Caco-2 (cell line): Measurements from ENCODE around the gene OBP2B. TPM values are rescaled to one million over a fixed set of nuclear protein-coding genes. Genes with fewer than 3 reads are reported as not detected.

Experiments
- BruUV-seq: library from RNA; stranded (reverse); fragments of 400-500 nt; replicated peaks from 2 replicates; lab custom pipeline; 2021; lab: Mats Ljungman, UMichigan
- CTCF ChIA-PET: fragments of 300-600 bp; sonication (Branson Sonifier 250); formaldehyde crosslinking; loops from one replicate; lab custom pipeline; 2022; ENCODE audit warnings: antibody characterized with exemption; lab: Charles Lee
- POLR2A ChIA-PET: fragments of 300-600 bp; sonication (Branson Sonifier 250); formaldehyde crosslinking; loops from one replicate; lab custom pipeline; 2022; ENCODE audit warnings: antibody characterized with exemption; lab: Charles Lee
- DNase-seq, 2 experiments: peaks; one replicate each; pipeline versions ENCODE4 v3.0.0 to v3.0.0-alpha.2; 2020 to 2022
- H3K27me3 ChIP-seq: replicated peaks from 2 replicates; pipeline ENCODE4 v1.6.0; 2011; ENCODE audit warnings: low read length; ENCODE audit not compliant: control insufficient read depth, insufficient read depth
- H3K36me3 ChIP-seq: 2 replicates; pipeline ENCODE4 v1.5.1; 2011; ENCODE audit warnings: low read length; ENCODE audit not compliant: control insufficient read depth, insufficient read depth
- H3K4me1 ChIP-seq: fragments of 250-450 bp; sonication (Bioruptor Pico); 2 replicates; pipeline ENCODE4 v1.5.1; 2020; ENCODE audit warnings: mild to moderate bottlenecking
- H3K4me3 ChIP-seq: 2 replicates; pipeline ENCODE4 v1.5.1; 2011; ENCODE audit warnings: low read depth, mild to moderate bottlenecking, control low read depth, low read length
- H3K9me3 ChIP-seq: fragments of 250-450 bp; sonication (Bioruptor Pico); 2 replicates; pipeline ENCODE4 v1.5.1; 2020; ENCODE audit warnings: mild to moderate bottlenecking, moderate library complexity
- H3K27ac Mint-ChIP-seq: one replicate; pipeline ENCODE4 v1.8.0; 2022; ENCODE audit warnings: mixed read lengths; ENCODE audit not compliant: unreplicated experiment
- H3K27me3 Mint-ChIP-seq: one replicate; pipeline ENCODE4 v1.8.0; 2022; ENCODE audit warnings: mixed read lengths; ENCODE audit not compliant: insufficient read depth, unreplicated experiment
- H3K36me3 Mint-ChIP-seq: one replicate; pipeline ENCODE4 v1.8.0; 2022; ENCODE audit warnings: mild to moderate bottlenecking, mixed read lengths; ENCODE audit not compliant: insufficient read depth, unreplicated experiment
- H3K4me1 Mint-ChIP-seq: one replicate; pipeline ENCODE4 v1.8.0; 2022; ENCODE audit warnings: low read depth, mixed read lengths; ENCODE audit not compliant: unreplicated experiment
- H3K4me3 Mint-ChIP-seq: one replicate; pipeline ENCODE4 v1.8.0; 2022; ENCODE audit warnings: mild to moderate bottlenecking, moderate library complexity, mixed read lengths; ENCODE audit not compliant: unreplicated experiment
- H3K9me3 Mint-ChIP-seq: one replicate; pipeline ENCODE4 v1.8.0; 2022; ENCODE audit warnings: mixed read lengths; ENCODE audit not compliant: unreplicated experiment
- CTCF ChIP-seq, 2 experiments: fragments of 200-600 bp in 1 of 2; IDR thresholded peaks; 1 replicate in 1 of 2; 2 replicates in 1 of 2; pipeline versions ENCODE4 v1.5.1 to v1.8.0; 2011 to 2022; ENCODE audit warnings: antibody characterized with exemption in 1 of 2, control low read depth in 1 of 2, inconsistent platforms in 1 of 2, low read depth in 1 of 2, low read length in 1 of 2, mild to moderate bottlenecking in 1 of 2, moderate library complexity in 1 of 2; ENCODE audit not compliant: insufficient read depth in 1 of 2, severe bottlenecking in 1 of 2, unreplicated experiment in 1 of 2
- intact Hi-C: fragments of 100-400 bp; cut with micrococcal nuclease; formaldehyde crosslinking; loops from one replicate; pipeline ENCODE4 v1.10.0; 2022; ENCODE audit not compliant: unreplicated experiment
- total RNA-seq: library from RNA; stranded (reverse); gene quantifications from 2 replicates; pipeline ENCODE4 v1.2.3, GENCODE V29; 2022

OBP2B gene
- total RNA-seq, 1 experiment from 2014 or later = not detected

DNA sequence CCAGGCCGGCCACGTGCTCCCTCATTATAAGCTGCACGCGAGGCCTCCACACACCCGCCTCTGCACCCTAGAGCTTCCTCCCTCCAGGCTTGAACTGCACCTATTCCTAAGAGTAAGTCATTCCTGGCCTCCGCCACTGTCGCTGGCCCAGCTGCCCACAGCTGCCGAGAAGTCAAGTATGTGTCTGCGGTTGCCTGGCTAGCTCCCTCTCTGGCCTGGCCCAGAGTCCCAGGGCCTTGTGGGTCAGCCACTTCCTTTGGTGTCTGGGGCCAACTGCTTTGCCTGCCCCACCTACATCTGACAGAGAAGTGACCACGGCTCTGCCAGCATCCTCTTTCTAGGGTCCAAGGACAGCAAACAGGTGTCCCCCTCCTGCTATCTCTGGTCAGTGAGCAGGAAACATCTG, 47.6 kb upstream of the OBP2B start:
- Histone ChIP-seq H3K9me3 (peaks cover 7% of the 10 kb centered on the region), H3K4me3 (no peak overlapping the region), H3K36me3 (no peaks in the 10 kb centered on the region), H3K27me3 (no peaks in the 10 kb centered on the region), H3K4me1 (peaks cover 11% of the 10 kb centered on the region)
- BruUV-seq = no TSS peak
- H3K4me1 Mint-ChIP-seq = no peaks in the 10 kb centered on the region
- DNase-seq = no peak
- CTCF ChIA-PET = no interaction called here
- intact Hi-C loops = no loop called here
- H3K27me3 Mint-ChIP-seq = no peaks in the 10 kb centered on the region
- TF ChIP-seq CTCF (IDR thresholded peaks at IDR 0.05; ENCODE audit: insufficient read depth in 1 of 2, low read depth in 1 of 2, low read length in 1 of 2, severe bottlenecking in 1 of 2, unreplicated experiment in 1 of 2) = no peak
- H3K4me3 Mint-ChIP-seq = no peak overlapping the region
- H3K9me3 Mint-ChIP-seq = peaks cover 11% of the 10 kb centered on the region
- no peaks in the 10 kb centered on the region for H3K36me3 Mint-ChIP-seq
- POLR2A ChIA-PET = interaction anchor here (0.7 kb wide), 1 partner anchor 263 kb away, joined by 4 read pairs; no protein-coding TSS in a partner anchor
- no peak overlapping the region for H3K27ac Mint-ChIP-seq

GRCh38 chr9:133256136-133256461, 47.0 kb upstream of the OBP2B start:
- no peak for DNase-seq
- Histone ChIP-seq H3K36me3 (no peaks in the 10 kb centered on the region), H3K4me1 (peaks cover 17% of the 10 kb centered on the region), H3K4me3 (no peak overlapping the region), H3K9me3 (peaks cover 7% of the 10 kb centered on the region), H3K27me3 (no peaks in the 10 kb centered on the region)
- ChIA-PET CTCF (no interaction called here), POLR2A (no interaction called here)
- intact Hi-C loops = no loop called here
- Mint-ChIP-seq H3K27ac (no peak overlapping the region), H3K27me3 (no peaks in the 10 kb centered on the region), H3K9me3 (peaks cover 11% of the 10 kb centered on the region), H3K4me3 (no peak overlapping the region), H3K4me1 (peaks cover under 1% of the 10 kb centered on the region), H3K36me3 (no peaks in the 10 kb centered on the region)
- no peak for TF ChIP-seq CTCF (IDR thresholded peaks at IDR 0.05; ENCODE audit: insufficient read depth in 1 of 2, low read depth in 1 of 2, low read length in 1 of 2, severe bottlenecking in 1 of 2, unreplicated experiment in 1 of 2)
- no TSS peak for BruUV-seq

DNA sequence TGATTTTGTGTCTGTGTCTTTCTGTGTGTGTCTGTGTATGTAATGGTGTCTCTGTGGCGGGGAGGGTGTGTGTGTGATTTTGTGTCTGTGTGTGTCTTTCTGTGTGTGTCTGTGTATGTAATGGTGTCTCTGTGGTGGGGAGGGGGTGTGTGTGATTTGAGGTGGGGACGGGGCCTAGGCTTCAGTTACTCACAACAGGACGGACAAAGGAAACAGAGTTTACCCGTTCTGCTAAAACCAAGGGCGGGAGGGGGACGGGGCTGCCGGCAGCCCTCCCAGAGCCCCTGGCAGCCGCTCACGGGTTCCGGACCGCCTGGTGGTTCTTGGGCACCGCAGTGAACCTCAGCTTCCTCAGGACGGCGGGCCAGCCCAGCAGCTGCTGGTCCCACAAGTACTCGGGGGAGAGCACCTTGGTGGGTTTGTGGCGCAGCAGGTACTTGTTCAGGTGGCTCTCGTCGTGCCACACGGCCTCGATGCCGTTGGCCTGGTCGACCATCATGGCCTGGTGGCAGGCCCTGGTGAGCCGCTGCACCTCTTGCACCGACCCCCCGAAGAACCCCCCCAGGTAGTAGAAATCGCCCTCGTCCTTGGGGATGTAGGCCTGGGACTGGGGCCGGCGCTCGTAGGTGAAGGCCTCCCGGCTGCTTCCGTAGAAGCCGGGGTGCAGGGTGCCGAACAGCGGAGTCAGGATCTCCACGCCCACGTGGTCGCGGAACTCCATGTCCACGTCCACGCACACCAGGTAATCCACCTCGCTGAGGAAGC, 46.5 kb upstream of the OBP2B start:
- Histone ChIP-seq H3K4me1 (peaks cover 22% of the 10 kb centered on the region), H3K36me3 (no peaks in the 10 kb centered on the region), H3K4me3 (no peak overlapping the region), H3K9me3 (peaks cover 7% of the 10 kb centered on the region), H3K27me3 (no peaks in the 10 kb centered on the region)
- H3K4me3 Mint-ChIP-seq = no peak overlapping the region
- intact Hi-C loops = no loop called here
- H3K36me3 Mint-ChIP-seq = no peaks in the 10 kb centered on the region
- peaks cover 5% of the 10 kb centered on the region for H3K4me1 Mint-ChIP-seq
- no peak for DNase-seq
- BruUV-seq = no TSS peak
- H3K9me3 Mint-ChIP-seq = peaks cover 6% of the 10 kb centered on the region
- no peak overlapping the region for H3K27ac Mint-ChIP-seq
- no peak for TF ChIP-seq CTCF (IDR thresholded peaks at IDR 0.05; ENCODE audit: insufficient read depth in 1 of 2, low read depth in 1 of 2, low read length in 1 of 2, severe bottlenecking in 1 of 2, unreplicated experiment in 1 of 2)
- no peaks in the 10 kb centered on the region for H3K27me3 Mint-ChIP-seq
- POLR2A ChIA-PET = no interaction called here
- CTCF ChIA-PET = no interaction called here
